PC-9 (cell line): ENCODE results near the gene DEXI.

Experiments used
- CTCF ChIP-seq: fragments of 200-600 bp; sonication (generic); conservative IDR thresholded peaks from 2 replicates; pipeline ENCODE4 v1.6.1; 2017; ENCODE audit warnings: mixed run types, antibody characterized with exemption, mild to moderate bottlenecking, moderate library complexity
- EZH2 ChIP-seq: fragments of 200-600 bp; sonication (generic); IDR thresholded peaks from 2 replicates; pipeline ENCODE4 v1.8.0; 2017; ENCODE audit warnings: antibody characterized with exemption, low read depth

GRCh38 chr16:10895053-10895946 lies 47.0 kb downstream of the DEXI start:
- no peak for TF ChIP-seq CTCF
- no peak for TF ChIP-seq EZH2
